A549 (cell line): ENCODE measurements around the gene CALCOCO1. TPM values are rescaled to one million over a fixed set of nuclear protein-coding genes. Genes with fewer than 3 reads are reported as not detected.

Experiments
- ATAC-seq, 2 experiments: fragments of 200-7000 bp in 1 of 2; fragments of >200 bp in 1 of 2; cut with Nextera tagmentation in 1 of 2; cut with Tn5 transposase in 1 of 2; 3 replicates each; pipeline versions ENCODE4 v1.8.0 to v1.9.1; 2018 to 2020; ENCODE audit warnings: mild to moderate bottlenecking in 1 of 2, moderate library complexity in 1 of 2
- CTCF ChIA-PET: fragments of 300-600 bp; sonication (Branson Sonifier 250); formaldehyde crosslinking; extraction: SDS; loops from one replicate; lab custom pipeline; 2021; ENCODE audit warnings: antibody characterized with exemption, inconsistent platforms; lab: Yijun Ruan, JAX
- POLR2A ChIA-PET: fragments of 350-600 bp; formaldehyde crosslinking; extraction: SDS; loops from one replicate; lab custom pipeline; 2021; ENCODE audit warnings: antibody characterized with exemption, inconsistent platforms; lab: Yijun Ruan, JAX
- DNase-seq, 2 experiments: peaks; one replicate each; pipeline versions ENCODE4 v3.0.0 to v3.0.0-alpha.2; 2011 to 2016; ENCODE audit warnings: low read depth in 1 of 2, low spot score in 1 of 2
- FAIRE-seq: peaks from 2 replicates; lab custom pipeline; 2011; peaks lifted over from hg19 to GRCh38; lab: Jason Lieb, UNC
- H3K27ac ChIP-seq, 2 experiments: fragments of >200 bp; sonication (Bioruptor Twin); formaldehyde crosslinking; 3 replicates each; pipeline ENCODE4 v1.5.1; 2016 to 2017
- H3K4me1 ChIP-seq: fragments of >200 bp; sonication (Bioruptor Twin); formaldehyde crosslinking; 3 replicates; pipeline ENCODE4 v1.6.1; 2016
- H3K4me2 ChIP-seq: fragments of >200 bp; sonication (Bioruptor Twin); formaldehyde crosslinking; 3 replicates; pipeline ENCODE4 v1.6.1; 2016
- H3K4me3 ChIP-seq: fragments of >200 bp; sonication (Bioruptor Twin); formaldehyde crosslinking; 3 replicates; pipeline ENCODE4 v1.5.1; 2016
- H3K9me3 ChIP-seq: fragments of >200 bp; sonication (Bioruptor Twin); formaldehyde crosslinking; 3 replicates; pipeline ENCODE4 v1.6.1; 2016
- ATOH8 ChIP-seq: fragments of 250-450 bp; sonication (Bioruptor Pico); IDR thresholded peaks from 2 replicates; pipeline ENCODE4 v1.5.0; 2020; ENCODE audit warnings: low read depth, mild to moderate bottlenecking, moderate library complexity
- CBX8 ChIP-seq: fragments of 200-600 bp; sonication (generic); IDR thresholded peaks from 2 replicates; pipeline ENCODE4 v1.6.1; 2016
- E2F6 ChIP-seq: IDR thresholded peaks from 2 replicates; pipeline ENCODE4 v1.6.1; 2012; ENCODE audit warnings: low read depth, borderline replicate concordance
- EHMT2 ChIP-seq: fragments of 200-600 bp; sonication (generic); IDR thresholded peaks from 2 replicates; pipeline ENCODE4 v1.6.1; 2016; ENCODE audit warnings: antibody characterized with exemption, low read depth, mild to moderate bottlenecking, moderate library complexity
- ELK1 ChIP-seq: fragments of 150-350 bp; IDR thresholded peaks from 2 replicates; pipeline ENCODE4 v1.6.1; 2014; ENCODE audit warnings: low read depth, mild to moderate bottlenecking, low read length
- FOSB ChIP-seq: fragments of 250-450 bp; sonication (Bioruptor Pico); IDR thresholded peaks from 2 replicates; pipeline ENCODE4 v1.5.0; 2020; ENCODE audit warnings: mild to moderate bottlenecking, moderate library complexity
- FOSL2 ChIP-seq, 2 experiments: fragments of 450-650 bp in 1 of 2; fragments of >200 bp in 1 of 2; sonication (Bioruptor Twin) in 1 of 2; formaldehyde crosslinking; IDR thresholded peaks; 2 replicates each; pipeline versions ENCODE4 v1.5.0 to v1.6.1; 2016 to 2020; ENCODE audit warnings: mild to moderate bottlenecking in 1 of 2, moderate library complexity in 1 of 2
- FOXS1 ChIP-seq: fragments of 250-450 bp; sonication (Bioruptor Pico); IDR thresholded peaks from 2 replicates; pipeline ENCODE4 v1.5.0; 2020; ENCODE audit warnings: mild to moderate bottlenecking, moderate library complexity
- GATA3 ChIP-seq: IDR thresholded peaks from 2 replicates; pipeline ENCODE4 v1.6.1; 2012; ENCODE audit warnings: borderline replicate concordance
- HOXB5 ChIP-seq: fragments of 250-450 bp; sonication (Bioruptor Pico); IDR thresholded peaks from 2 replicates; pipeline ENCODE4 v1.5.0; 2020; ENCODE audit warnings: mild to moderate bottlenecking, moderate library complexity
- JUN ChIP-seq, 2 experiments: fragments of >200 bp; sonication (Bioruptor Twin); formaldehyde crosslinking; IDR thresholded peaks; 2 replicates in 1 of 2; 3 replicates in 1 of 2; pipeline ENCODE4 v1.6.1; 2016 to 2017
- JUNB ChIP-seq: fragments of >200 bp; sonication (Bioruptor Twin); formaldehyde crosslinking; IDR thresholded peaks from 2 replicates; pipeline ENCODE4 v1.6.1; 2016
- KDM1A ChIP-seq: fragments of 200-600 bp; sonication (generic); IDR thresholded peaks from 2 replicates; pipeline ENCODE4 v1.6.1; 2016; ENCODE audit warnings: low read depth, mild to moderate bottlenecking
- POLR2A ChIP-seq: IDR thresholded peaks from 2 replicates; pipeline ENCODE4 v1.6.1; 2012; ENCODE audit warnings: mild to moderate bottlenecking, low read length
- RAD21 ChIP-seq, 2 experiments: fragments of >200 bp in 1 of 2; sonication (Bioruptor Twin) in 1 of 2; formaldehyde crosslinking in 1 of 2; IDR thresholded peaks in 1 of 2; conservative IDR thresholded peaks in 1 of 2; 2 replicates in 1 of 2; 3 replicates in 1 of 2; pipeline ENCODE4 v1.6.1; 2012 to 2018; ENCODE audit warnings: inconsistent platforms in 1 of 2
- TFCP2L1 ChIP-seq: fragments of 250-450 bp; sonication (Bioruptor Pico); IDR thresholded peaks from 2 replicates; pipeline ENCODE4 v1.5.0; 2021; ENCODE audit warnings: mild to moderate bottlenecking
- USF2 ChIP-seq: fragments of 450-650 bp; IDR thresholded peaks from 2 replicates; pipeline ENCODE4 v1.6.1; 2014; ENCODE audit warnings: antibody characterized with exemption
- ZNF302 ChIP-seq: fragments of 250-450 bp; sonication (Bioruptor Pico); IDR thresholded peaks from 2 replicates; pipeline ENCODE4 v1.9.0; 2021; ENCODE audit warnings: inconsistent platforms, mild to moderate bottlenecking, moderate library complexity
- ZSCAN20 ChIP-seq: fragments of 250-450 bp; sonication (Bioruptor Pico); IDR thresholded peaks from 2 replicates; pipeline ENCODE4 v1.8.0; 2022; ENCODE audit warnings: mild to moderate bottlenecking, moderate library complexity
- WGBS: methylation state at CpG from one replicate; pipeline ENCODE4 v1.1.6; 2017; ENCODE audit errors: missing lambda C conversion rate; 5-methylcytosine and 5-hydroxymethylcytosine counted together
- polyA plus RNA-seq, 4 experiments: library from polyadenylated mRNA; depleted of rRNA in 3 of 4; stranded (reverse); fragments of >200 nt; fragmentation: RNase III in 1 of 4; extraction: RNeasy Plus Mini Kit Qiagen cat#74134 plus additional on column Dnase treatment in 1 of 4; gene quantifications; 2 replicates in 3 of 4; 3 replicates in 1 of 4; pipeline ENCODE4 v1.2.3, GENCODE V29; 2011 to 2017

The CALCOCO1 gene
- polyA plus RNA-seq, 2 of the 4 experiments (the other 2 are of a cell fraction), result 28.8 to 41.5 TPM

- no peak overlapping the region for H3K27ac ChIP-seq
- no peaks in the 10 kb centered on the region for H3K9me3 ChIP-seq
- ChIA-PET POLR2A (no interaction called here), CTCF (interaction anchor here (0.6 to 24.8 kb wide), 8 partner anchors 11 to 474 kb away, joined by 3 to 833 read pairs (median 4); partner anchors contain the start of genes ATP5MC2 and HOXC10)
- FAIRE-seq (no peak), ATAC-seq (no peak), DNase-seq (no peak)
- H3K4me2 ChIP-seq, result no peak overlapping the region
- no peak overlapping the region for H3K4me3 ChIP-seq
- TF ChIP-seq FOSB (CRISPR knock-in tag) (no peak), EHMT2 (no peak), POLR2A (no peak)
- H3K4me1 ChIP-seq, result no peaks in the 10 kb centered on the region
- 67% methylated on average over 2 of the region's 2 CpGs for WGBS
These were observed 6.0 kb upstream of the CALCOCO1 start for GRCh38 chr12:53733051-53733806.

GRCh38 chr12:53729644-53730043 is 2.4 kb upstream of the CALCOCO1 start:
- no peak overlapping the region for H3K4me2 ChIP-seq
- H3K9me3 ChIP-seq, result no peaks in the 10 kb centered on the region
- CTCF ChIA-PET, result interaction anchor here (0.6 to 24.8 kb wide), 5 partner anchors 9 to 635 kb away, joined by 3 to 833 read pairs (median 3); no protein-coding TSS in a partner anchor
- no peak for TF ChIP-seq FOSL2 (IDR thresholded peaks at IDR 0.05)
- peak; percentile 33; the same call in 1 of the 2 replicates for TF ChIP-seq FOSL2 (CRISPR knock-in tag; IDR thresholded peaks at IDR 0.05)
- no peak for TF ChIP-seq JUN (IDR thresholded peaks at IDR 0.05)
- FAIRE-seq (no peak), ATAC-seq (no peak), DNase-seq (peak in 1 of 2 experiments; percentile 25)
- POLR2A ChIA-PET, result no interaction called here
- H3K4me1 ChIP-seq, result peaks cover 12% of the 10 kb centered on the region
- no peak overlapping the region for H3K27ac ChIP-seq
- H3K4me3 ChIP-seq, result no peak overlapping the region

- ATAC-seq (no peak), DNase-seq (no peak), FAIRE-seq (no peak)
- Histone ChIP-seq H3K27ac (peak overlapping the region; percentile 72 to 76; a peak in 5 of 6 replicates), H3K4me1 (peaks cover 12% of the 10 kb centered on the region), H3K4me2 (peak overlapping the region; percentile 80), H3K9me3 (no peaks in the 10 kb centered on the region), H3K4me3 (peak overlapping the region; percentile 58)
- WGBS, result 81% methylated on average over 7 of the region's 7 CpGs
- ChIA-PET CTCF (interaction anchor here (0.7 to 24.8 kb wide), 13 partner anchors 8 to 480 kb away, joined by 3 to 833 read pairs (median 5); partner anchors contain the start of genes ATP5MC2 and HOXC10), POLR2A (no interaction called here)
- TF ChIP-seq E2F6, result no peak
- no peak for TF ChIP-seq ZNF302 (CRISPR knock-in tag)
- no peak for TF ChIP-seq FOXS1
- TF ChIP-seq RAD21 (conservative IDR thresholded peaks at IDR 0.05 in 1 of 2, IDR thresholded peaks at IDR 0.05 in 1 of 2), result no peak
- TF ChIP-seq ELK1, result no peak
- TF ChIP-seq HOXB5 (CRISPR knock-in tag), result no peak
- no peak for TF ChIP-seq TFCP2L1 (CRISPR knock-in tag)
- no peak for TF ChIP-seq USF2
- no peak for TF ChIP-seq ZSCAN20 (CRISPR knock-in tag)
- no peak for TF ChIP-seq CBX8
- TF ChIP-seq GATA3, result no peak
- TF ChIP-seq JUNB, result no peak
- TF ChIP-seq ATOH8 (CRISPR knock-in tag), result no peak
- no peak for TF ChIP-seq KDM1A
These were observed 954 bp upstream of the CALCOCO1 start for GRCh38 chr12:53728206-53728605.
